GM12878 (cell line): ENCODE results near the gene YAP1. TPM values are rescaled to one million over a fixed set of nuclear protein-coding genes. Genes with fewer than 3 reads are reported as not detected.

Experiments used
- ATAC-seq: fragments of 200-7000 bp; cut with Tn5 transposase; 3 replicates; pipeline ENCODE4 v1.9.1; 2020; ENCODE audit warnings: mild to moderate bottlenecking, moderate library complexity
- BruUV-seq: library from RNA; stranded (reverse); fragments of 400-500 nt; replicated peaks from 2 replicates; lab custom pipeline; 2021; lab: Mats Ljungman, UMichigan
- CTCF ChIA-PET: fragments of 300-600 bp; sonication (Branson Sonifier 250); formaldehyde crosslinking; extraction: SDS; loops from one replicate; lab custom pipeline; 2021; ENCODE audit warnings: inconsistent platforms; lab: Yijun Ruan, JAX
- POLR2A ChIA-PET: fragments of 350-600 bp; formaldehyde crosslinking; extraction: SDS; loops from one replicate; lab custom pipeline; 2021; ENCODE audit warnings: inconsistent platforms; lab: Charles Lee
- RAD21 ChIA-PET: fragments of 300-600 bp; sonication (Branson Sonifier 250); formaldehyde crosslinking; loops from one replicate; lab custom pipeline; 2023; ENCODE audit warnings: antibody characterized with exemption; ENCODE audit not compliant: unreplicated experiment; lab: Charles Lee
- SMC1A ChIA-PET: fragments of 300-600 bp; sonication (Branson Sonifier 250); formaldehyde crosslinking; loops from one replicate; lab custom pipeline; 2023; ENCODE audit not compliant: unreplicated experiment, uncharacterized antibody; lab: Charles Lee
- DNase-seq: peaks from one replicate; pipeline ENCODE4 v3.0.0-alpha.2; 2011; ENCODE audit warnings: low read depth, low spot score
- FAIRE-seq: peaks from 3 replicates; lab custom pipeline; 2011; peaks lifted over from hg19 to GRCh38; lab: Jason Lieb, UNC
- H2AFZ ChIP-seq: 2 replicates; pipeline ENCODE4 v1.6.0; 2011; ENCODE audit warnings: low read depth, low read length, control low read depth; ENCODE audit not compliant: control insufficient read depth
- H3K27ac ChIP-seq: 2 replicates; pipeline ENCODE4 v1.5.1; 2011; ENCODE audit warnings: control low read depth; ENCODE audit not compliant: control insufficient read depth, insufficient read depth
- H3K27me3 ChIP-seq, 2 experiments: replicated peaks in 1 of 2; 2 replicates each; pipeline versions ENCODE4 v1.6.0 to v1.6.1; 2011; ENCODE audit warnings: low read length in 1 of 2; ENCODE audit not compliant: control insufficient read depth in 2 of 2, insufficient read depth in 2 of 2
- H3K36me3 ChIP-seq, 2 experiments: 2 replicates each; pipeline ENCODE4 v1.5.1; 2011; ENCODE audit warnings: low read length in 1 of 2; ENCODE audit not compliant: control insufficient read depth in 2 of 2, insufficient read depth in 2 of 2
- H3K4me1 ChIP-seq: 2 replicates; pipeline ENCODE4 v1.6.1; 2011; ENCODE audit warnings: mild to moderate bottlenecking, low read length, moderate library complexity, mixed read lengths; ENCODE audit not compliant: control insufficient read depth, insufficient read depth
- H3K4me2 ChIP-seq: 2 replicates; pipeline ENCODE4 v1.6.0; 2011; ENCODE audit warnings: control low read depth; ENCODE audit not compliant: control insufficient read depth, insufficient read depth
- H3K4me3 ChIP-seq: fragments of 200-600 bp; sonication (generic); 2 replicates; pipeline ENCODE4 v1.5.1; 2016
- H3K79me2 ChIP-seq: 2 replicates; pipeline ENCODE4 v1.6.0; 2011; ENCODE audit warnings: low read length; ENCODE audit not compliant: control insufficient read depth, insufficient read depth
- H3K9ac ChIP-seq: 2 replicates; pipeline ENCODE4 v1.8.0; 2011; ENCODE audit warnings: low read length, control low read depth, mixed read lengths; ENCODE audit not compliant: control insufficient read depth, insufficient read depth
- H3K9me3 ChIP-seq: replicated peaks from 3 replicates; pipeline ENCODE4 v1.5.1; 2011; ENCODE audit warnings: mild to moderate bottlenecking, low read length; ENCODE audit not compliant: control insufficient read depth, insufficient read depth
- H4K20me1 ChIP-seq: 2 replicates; pipeline ENCODE4 v1.6.0; 2011; ENCODE audit not compliant: control insufficient read depth, insufficient read depth
- ATF3 ChIP-seq: IDR thresholded peaks from 2 replicates; pipeline ENCODE4 v1.6.1; 2011; ENCODE audit warnings: low read depth, mild to moderate bottlenecking, low read length, moderate library complexity, borderline replicate concordance; ENCODE audit errors: extremely low read depth
- GATAD2B ChIP-seq: fragments of 450-650 bp; conservative IDR thresholded peaks from 2 replicates; pipeline ENCODE4 v1.6.1; 2017; ENCODE audit warnings: low read depth, mild to moderate bottlenecking, moderate library complexity
- HSF1 ChIP-seq: fragments of 150-350 bp; IDR thresholded peaks from 2 replicates; pipeline ENCODE4 v1.6.1; 2014; ENCODE audit warnings: mild to moderate bottlenecking, low read depth, low read length
- IRF3 ChIP-seq: fragments of 450-650 bp; IDR thresholded peaks from 2 replicates; pipeline ENCODE4 v1.6.1; 2014; ENCODE audit warnings: mild to moderate bottlenecking
- NFIC ChIP-seq: IDR thresholded peaks from 2 replicates; pipeline ENCODE4 v1.6.1; 2012; ENCODE audit warnings: low read depth, mild to moderate bottlenecking, inconsistent platforms, low read length, moderate library complexity
- PRDM15 ChIP-seq: fragments of 450-650 bp; formaldehyde crosslinking; IDR thresholded peaks from 2 replicates; pipeline ENCODE4 v1.4.0; 2020; ENCODE audit warnings: mild to moderate bottlenecking, moderate library complexity
- RBBP5 ChIP-seq: fragments of 200-600 bp; sonication (generic); conservative IDR thresholded peaks from 2 replicates; pipeline ENCODE4 v1.6.1; 2016
- SKIL ChIP-seq: fragments of 450-650 bp; IDR thresholded peaks from 2 replicates; pipeline ENCODE4 v1.6.1; 2017; ENCODE audit warnings: mild to moderate bottlenecking, low read depth, inconsistent platforms; ENCODE audit not compliant: poor library complexity, severe bottlenecking
- SMARCA5 ChIP-seq: fragments of 450-650 bp; IDR thresholded peaks from 2 replicates; pipeline ENCODE4 v1.6.1; 2017; ENCODE audit warnings: mild to moderate bottlenecking
- WGBS: methylation state at CpG from one replicate; pipeline ENCODE4 v1.1.6; 2016; ENCODE audit warnings: low lambda C conversion rate; ENCODE audit not compliant: insufficient replicate concordance, insufficient coverage; ENCODE audit errors: missing lambda C conversion rate; 5-methylcytosine and 5-hydroxymethylcytosine counted together
- in situ Hi-C: fragments of 300-500 bp; cut with MboI; formaldehyde crosslinking; loops from 9 replicates; pipeline ENCODE4 v1.14.3; 2018; ENCODE audit warnings: mixed read lengths
- intact Hi-C: fragments of 100-400 bp; cut with micrococcal nuclease; formaldehyde crosslinking; loops from one replicate; pipeline ENCODE4 v1.14.2; 2022; ENCODE audit not compliant: unreplicated experiment
- polyA plus RNA-seq, 11 experiments: library from polyadenylated mRNA; depleted of rRNA in 4 of 11; unstranded in 6 of 11; stranded (reverse) in 5 of 11; fragments of >200 nt; fragmentation: Nextera tagmentation in 4 of 11; fragmentation: Illumina TruSeq in 1 of 11; extraction: Ambion mirVana in 4 of 11; extraction: Trizol in 1 of 11; gene quantifications; 1 replicate in 1 of 11; 2 replicates in 10 of 11; pipeline versions ENCODE4 v1.2.1 to v1.2.3, GENCODE V29; 2011 to 2016; ENCODE audit warnings: inconsistent platforms in 2 of 11, missing spikeins in 2 of 11, low read depth in 1 of 11
- total RNA-seq, 4 experiments: library from RNA; depleted of rRNA in 3 of 4; stranded (reverse); fragments of >200 nt in 3 of 4; fragmentation: Illumina TruSeq in 1 of 4; extraction: Trizol in 1 of 4; gene quantifications; 2 replicates each; pipeline versions ENCODE4 v1.2.1 to v1.2.3, GENCODE V29; 2013 to 2021

YAP1 gene
- total and polyA plus RNA-seq, 10 of the 15 experiments (the other 5 are each of a cell fraction or from before 2014, with no cell fraction given) = 0.03 to 0.33 (median 0.10) TPM; not detected in 6

- TF ChIP-seq ATF3 (no peak), RBBP5 (no peak), PRDM15 (CRISPR knock-in tag) (no peak), IRF3 (no peak), NFIC (no peak)
Observed at GRCh38 chr11:102276783-102277182, 166.5 kb downstream of the YAP1 start (continued).

GRCh38 chr11:102279641-102280170 lies 169.5 kb downstream of the YAP1 start:
- H3K36me3 ChIP-seq = no peaks in the 10 kb centered on the region
- peak overlapping the region; percentile 41; the same call in 1 of the 2 replicates for H3K4me2 ChIP-seq
- no peak for TF ChIP-seq GATAD2B
- TF ChIP-seq HSF1 = no peak
- TF ChIP-seq SMARCA5 = no peak
- no peak for TF ChIP-seq SKIL

More at GRCh38 chr11:102279641-102280170, 169.5 kb downstream of the YAP1 start:
- DNase-seq (peak; percentile 68), ATAC-seq (peak; percentile 96), FAIRE-seq (no peak)
- Histone ChIP-seq H3K27ac (no peak overlapping the region), H4K20me1 (no peaks in the 10 kb centered on the region), H3K27me3 (no peaks in the 10 kb centered on the region), H2AFZ (peak overlapping the region; percentile 52; the same call in 1 of the 2 replicates), H3K9me3 (no peaks in the 10 kb centered on the region; the same call in 2 of the 3 replicates), H3K9ac (no peak overlapping the region), H3K4me1 (peaks cover 4% of the 10 kb centered on the region; the same call in 1 of the 2 replicates), H3K4me3 (no peak overlapping the region), H3K79me2 (no peaks in the 10 kb centered on the region)
- CTCF ChIA-PET = interaction anchor here (1.0 to 5.5 kb wide), 12 partner anchors 8 to 386 kb away, joined by 3 to 38 read pairs (median 6); no protein-coding TSS in a partner anchor
- intact Hi-C loops = no loop called here
- POLR2A ChIA-PET = interaction anchor here (0.7 to 1.5 kb wide), 3 partner anchors 9 to 333 kb away, joined by 3 to 4 read pairs (median 4); no protein-coding TSS in a partner anchor
- 49% methylated on average over 13 of the region's 13 CpGs for WGBS
- in situ Hi-C loops = no loop called here
- no TSS peak for BruUV-seq
- SMC1A ChIA-PET = interaction anchor here (0.9 to 2.7 kb wide), 15 partner anchors 9 to 387 kb away, joined by 3 to 19 read pairs (median 4); no protein-coding TSS in a partner anchor
- RAD21 ChIA-PET = interaction anchor here (0.6 to 2.4 kb wide), 15 partner anchors 8 to 757 kb away, joined by 3 to 13 read pairs (median 3); no protein-coding TSS in a partner anchor
